Parathyroid adenoma (tissue), 2 donors: Measurements from ENCODE around the gene OR6P1.

Source experiments
- H2AFZ ChIP-seq: fragments of 300-600 bp; sonication (generic); one replicate; pipeline ENCODE4 v1.7.0; 2017; ENCODE audit warnings: antibody characterized with exemption, mild to moderate bottlenecking
- H3K27ac ChIP-seq: fragments of 300-600 bp; sonication (generic); one replicate; pipeline ENCODE4 v1.7.0; 2017
- H3K27me3 ChIP-seq: fragments of 300-600 bp; sonication (generic); one replicate; pipeline ENCODE4 v1.7.0; 2017; ENCODE audit warnings: low read length; ENCODE audit not compliant: control insufficient read depth, insufficient read depth
- H3K36me3 ChIP-seq: fragments of 300-600 bp; sonication (generic); one replicate; pipeline ENCODE4 v1.7.0; 2017; ENCODE audit warnings: low read length; ENCODE audit not compliant: control insufficient read depth, insufficient read depth
- H3K4me1 ChIP-seq: fragments of 300-600 bp; sonication (generic); one replicate; pipeline ENCODE4 v1.7.0; 2017; ENCODE audit warnings: control low read depth
- H3K4me2 ChIP-seq: fragments of 300-600 bp; sonication (generic); one replicate; pipeline ENCODE4 v1.7.0; 2017; ENCODE audit warnings: low read length
- H3K4me3 ChIP-seq: fragments of 300-600 bp; sonication (generic); one replicate; pipeline ENCODE4 v1.7.0; 2017; ENCODE audit warnings: low read depth, low read length
- H3K79me2 ChIP-seq: fragments of 300-600 bp; sonication (generic); one replicate; pipeline ENCODE4 v1.7.0; 2017; ENCODE audit warnings: control low read depth
- H3K9ac ChIP-seq: fragments of 300-600 bp; sonication (generic); one replicate; pipeline ENCODE4 v1.7.0; 2017; ENCODE audit warnings: mild to moderate bottlenecking
- H3K9me3 ChIP-seq: fragments of 300-600 bp; sonication (generic); one replicate; pipeline ENCODE4 v1.7.0; 2017; ENCODE audit warnings: low read length; ENCODE audit not compliant: control insufficient read depth
- TF ChIP-seq, protein P1 (sequence below): fragments of 300-600 bp; sonication (generic); IDR thresholded peaks from one replicate; pipeline ENCODE4 v1.7.0; 2017; ENCODE audit warnings: antibody characterized with exemption, mild to moderate bottlenecking
- donor health status: primary hyperparathyroidism.

Gene OR6P1

DNA sequence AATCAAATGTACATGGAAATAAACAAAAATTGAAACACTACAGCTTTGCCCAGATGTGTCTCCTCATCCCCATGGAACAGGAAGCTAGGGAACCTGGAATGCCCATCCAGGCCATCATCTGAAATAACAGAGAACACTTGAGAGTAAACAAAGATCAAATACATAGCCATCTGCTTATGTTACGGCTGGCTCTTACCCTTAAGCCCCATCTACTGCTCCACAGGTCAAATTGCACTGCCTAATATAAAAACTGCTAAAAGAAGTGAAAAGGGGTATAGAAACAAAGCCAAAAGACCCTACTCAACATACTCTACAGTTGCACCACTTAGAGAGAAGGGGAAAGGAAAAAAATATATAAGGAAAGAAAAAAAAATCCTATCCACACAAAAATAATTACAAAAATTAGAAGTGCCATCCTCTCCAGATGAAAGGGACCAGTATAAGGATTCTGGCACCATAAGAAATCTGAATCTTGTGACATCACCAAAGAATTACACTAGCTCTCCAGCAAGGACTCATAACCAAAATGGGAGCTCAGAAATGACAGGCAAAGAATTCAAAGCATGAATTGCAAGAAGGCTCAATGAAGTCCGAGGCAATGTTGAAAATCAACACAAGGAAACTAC, 43.1 kb downstream of the OR6P1 start:
- no peaks in the 10 kb centered on the region for H3K79me2 ChIP-seq
- no peaks in the 10 kb centered on the region for H3K9me3 ChIP-seq
- H3K4me3 ChIP-seq: no peak overlapping the region
- H2AFZ ChIP-seq: no peak overlapping the region
- H3K36me3 ChIP-seq: no peaks in the 10 kb centered on the region
- H3K27ac ChIP-seq: no peak overlapping the region
- no peaks in the 10 kb centered on the region for H3K27me3 ChIP-seq
- H3K4me1 ChIP-seq: no peaks in the 10 kb centered on the region
- TF ChIP-seq, protein P1, sequence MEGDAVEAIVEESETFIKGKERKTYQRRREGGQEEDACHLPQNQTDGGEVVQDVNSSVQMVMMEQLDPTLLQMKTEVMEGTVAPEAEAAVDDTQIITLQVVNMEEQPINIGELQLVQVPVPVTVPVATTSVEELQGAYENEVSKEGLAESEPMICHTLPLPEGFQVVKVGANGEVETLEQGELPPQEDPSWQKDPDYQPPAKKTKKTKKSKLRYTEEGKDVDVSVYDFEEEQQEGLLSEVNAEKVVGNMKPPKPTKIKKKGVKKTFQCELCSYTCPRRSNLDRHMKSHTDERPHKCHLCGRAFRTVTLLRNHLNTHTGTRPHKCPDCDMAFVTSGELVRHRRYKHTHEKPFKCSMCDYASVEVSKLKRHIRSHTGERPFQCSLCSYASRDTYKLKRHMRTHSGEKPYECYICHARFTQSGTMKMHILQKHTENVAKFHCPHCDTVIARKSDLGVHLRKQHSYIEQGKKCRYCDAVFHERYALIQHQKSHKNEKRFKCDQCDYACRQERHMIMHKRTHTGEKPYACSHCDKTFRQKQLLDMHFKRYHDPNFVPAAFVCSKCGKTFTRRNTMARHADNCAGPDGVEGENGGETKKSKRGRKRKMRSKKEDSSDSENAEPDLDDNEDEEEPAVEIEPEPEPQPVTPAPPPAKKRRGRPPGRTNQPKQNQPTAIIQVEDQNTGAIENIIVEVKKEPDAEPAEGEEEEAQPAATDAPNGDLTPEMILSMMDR: no peak
- no peak overlapping the region for H3K9ac ChIP-seq
- no peak overlapping the region for H3K4me2 ChIP-seq

DNA sequence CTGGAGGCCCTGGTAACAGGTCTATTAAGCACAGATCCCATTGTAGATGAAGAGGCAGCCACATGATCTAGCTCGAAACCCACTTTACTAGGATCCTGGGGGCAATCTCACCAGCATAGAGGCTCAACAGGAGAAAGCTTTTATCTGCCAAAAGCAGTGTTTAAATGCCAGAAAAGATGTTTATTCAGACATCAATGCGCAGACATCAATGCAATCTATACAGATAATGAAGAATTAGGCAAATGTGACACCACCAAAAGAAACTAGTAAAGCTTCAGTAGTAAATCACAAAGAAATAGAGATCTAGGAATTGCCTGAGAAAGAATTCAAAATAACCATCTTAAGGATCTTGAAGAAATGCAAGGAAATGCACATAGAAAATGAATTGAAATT, 48.7 kb downstream of the OR6P1 start:
- no peak overlapping the region for H2AFZ ChIP-seq
- no peaks in the 10 kb centered on the region for H3K79me2 ChIP-seq
- no peaks in the 10 kb centered on the region for H3K36me3 ChIP-seq
- TF ChIP-seq, protein P1: no peak
- H3K27ac ChIP-seq: no peak overlapping the region
- H3K27me3 ChIP-seq: no peaks in the 10 kb centered on the region
- H3K4me1 ChIP-seq: no peaks in the 10 kb centered on the region
- H3K4me2 ChIP-seq: no peak overlapping the region
- no peaks in the 10 kb centered on the region for H3K9me3 ChIP-seq
- H3K9ac ChIP-seq: no peak overlapping the region
- H3K4me3 ChIP-seq: no peak overlapping the region

DNA sequence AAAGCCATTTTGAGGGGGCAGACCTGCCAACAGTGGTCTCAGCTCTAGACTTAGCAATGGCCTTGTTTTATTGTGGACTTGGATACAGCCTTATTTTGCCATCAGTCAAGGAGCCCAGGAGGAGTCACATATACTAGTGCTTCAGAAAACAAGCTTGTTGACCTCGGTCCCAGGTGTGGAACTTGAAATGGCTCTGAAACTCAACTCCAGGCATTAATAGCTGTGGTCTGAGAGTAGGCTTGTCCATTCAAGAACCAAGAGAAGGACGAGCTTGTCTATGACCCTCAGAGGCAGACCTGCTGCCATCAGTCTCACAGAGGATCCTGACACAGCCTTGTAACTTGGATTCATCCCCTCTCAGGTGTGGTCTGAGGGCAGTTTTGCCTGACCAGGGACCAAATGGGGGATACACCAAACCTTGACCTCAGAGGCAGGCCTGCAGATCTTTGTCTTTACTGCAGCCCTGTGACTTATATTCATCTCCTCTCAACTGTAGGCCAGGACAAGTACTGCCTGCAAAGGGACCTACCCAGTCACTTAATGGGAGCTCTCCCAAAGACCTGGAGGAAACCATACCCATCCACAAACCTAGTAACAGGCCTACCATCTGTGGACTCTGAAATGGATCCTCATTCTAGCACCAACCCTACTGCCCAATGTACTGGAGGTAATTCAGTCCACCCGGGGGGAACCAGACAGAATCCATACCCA, 49.3 kb downstream of the OR6P1 start:
- Histone ChIP-seq H3K4me2 (no peak overlapping the region), H2AFZ (no peak overlapping the region), H3K9me3 (no peaks in the 10 kb centered on the region), H3K4me3 (no peak overlapping the region), H3K27me3 (no peaks in the 10 kb centered on the region), H3K79me2 (no peaks in the 10 kb centered on the region), H3K9ac (no peak overlapping the region), H3K4me1 (no peaks in the 10 kb centered on the region), H3K27ac (no peak overlapping the region), H3K36me3 (no peaks in the 10 kb centered on the region)
- TF ChIP-seq, protein P1: no peak

DNA sequence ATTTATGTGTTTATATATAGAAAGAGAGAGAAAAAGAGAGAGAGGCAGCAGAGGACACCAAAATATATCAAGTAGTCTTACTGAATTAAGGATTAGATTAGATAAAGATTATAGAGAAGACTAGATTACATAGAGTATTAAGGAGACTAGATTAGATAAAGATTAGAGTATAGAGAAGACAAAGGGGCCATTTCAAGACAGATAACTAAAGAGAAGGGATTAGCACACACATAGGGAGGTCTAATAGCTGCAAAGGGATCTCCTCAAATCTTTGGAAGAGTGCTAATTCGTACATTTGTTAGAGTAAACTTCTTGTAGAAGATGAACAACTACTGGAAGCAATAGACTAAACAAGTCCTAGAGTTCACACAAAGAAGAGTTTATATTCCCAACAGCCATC, 50.4 kb downstream of the OR6P1 start:
- no peaks in the 10 kb centered on the region for H3K36me3 ChIP-seq
- no peak overlapping the region for H3K9ac ChIP-seq
- TF ChIP-seq, protein P1: no peak

DNA sequence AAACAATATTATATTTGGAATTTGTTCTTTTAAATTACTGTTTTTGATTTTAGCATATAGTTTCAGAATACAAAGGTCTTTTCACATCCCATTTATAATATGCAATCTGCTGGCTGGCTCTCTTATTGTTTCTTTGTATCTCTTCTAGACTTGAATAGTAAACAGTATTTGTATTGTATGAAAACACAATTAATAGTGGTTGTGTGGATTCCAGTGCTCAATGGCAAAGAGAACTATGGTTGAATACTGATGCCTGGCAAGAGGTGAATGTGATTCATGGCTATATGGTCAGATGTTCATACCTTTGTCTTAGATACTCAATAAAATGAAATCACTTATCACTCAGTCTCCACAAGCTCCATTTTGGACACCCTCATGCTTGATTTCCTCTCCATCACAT, 53.4 kb downstream of the OR6P1 start:
- no peak overlapping the region for H2AFZ ChIP-seq
- TF ChIP-seq, protein P1: no peak
- H3K36me3 ChIP-seq: no peaks in the 10 kb centered on the region
- H3K9me3 ChIP-seq: no peaks in the 10 kb centered on the region
- H3K4me2 ChIP-seq: no peak overlapping the region
- no peak overlapping the region for H3K9ac ChIP-seq
- H3K27me3 ChIP-seq: no peaks in the 10 kb centered on the region
- H3K79me2 ChIP-seq: no peaks in the 10 kb centered on the region
- no peak overlapping the region for H3K27ac ChIP-seq
- no peak overlapping the region for H3K4me3 ChIP-seq
- no peaks in the 10 kb centered on the region for H3K4me1 ChIP-seq

More for the DNA sequence above, 50.4 kb downstream of the OR6P1 start:
- Histone ChIP-seq H3K27ac (no peak overlapping the region), H3K4me1 (no peaks in the 10 kb centered on the region), H3K4me3 (no peak overlapping the region), H3K9me3 (no peaks in the 10 kb centered on the region), H2AFZ (no peak overlapping the region), H3K79me2 (no peaks in the 10 kb centered on the region), H3K4me2 (no peak overlapping the region), H3K27me3 (no peaks in the 10 kb centered on the region)
